WERI-Rb-1 (cell line): ENCODE measurements around the gene MYOF.

Source experiments
- DNase-seq: peaks from one replicate; pipeline ENCODE4 v3.0.0-alpha.2; 2020
- H3K27ac ChIP-seq: fragments of 250-450 bp; sonication (Bioruptor Pico); 2 replicates; pipeline ENCODE4 v1.5.1; 2020; ENCODE audit warnings: mild to moderate bottlenecking, moderate library complexity
- H3K27me3 ChIP-seq: fragments of 250-450 bp; sonication (Bioruptor Pico); 2 replicates; pipeline ENCODE4 v1.5.1; 2021; ENCODE audit warnings: mild to moderate bottlenecking, low read depth, moderate library complexity; ENCODE audit not compliant: insufficient read depth, severe bottlenecking
- H3K36me3 ChIP-seq: fragments of 250-450 bp; sonication (Bioruptor Pico); 2 replicates; pipeline ENCODE4 v1.5.1; 2020; ENCODE audit warnings: mild to moderate bottlenecking, moderate library complexity
- H3K4me3 ChIP-seq: 2 replicates; pipeline ENCODE4 v1.5.1; 2011; ENCODE audit warnings: low read depth, mild to moderate bottlenecking, control low read depth, low read length
- H3K9me3 ChIP-seq: fragments of 250-450 bp; sonication (Bioruptor Pico); 2 replicates; pipeline ENCODE4 v1.5.1; 2021; ENCODE audit warnings: mild to moderate bottlenecking, moderate library complexity; ENCODE audit not compliant: severe bottlenecking
- CTCF ChIP-seq: IDR thresholded peaks from 2 replicates; pipeline ENCODE4 v1.5.1; 2011; ENCODE audit warnings: low read depth, mild to moderate bottlenecking, control low read depth, inconsistent platforms, low read length

MYOF gene

GRCh38 chr10:93272884-93273675 lies 209.1 kb downstream of the MYOF start:
- Histone ChIP-seq H3K27ac (no peak overlapping the region), H3K36me3 (no peaks in the 10 kb centered on the region), H3K27me3 (no peaks in the 10 kb centered on the region), H3K9me3 (peaks cover 6% of the 10 kb centered on the region), H3K4me3 (no peak overlapping the region)
- no peak for DNase-seq
- no peak for TF ChIP-seq CTCF

- Histone ChIP-seq H3K27me3 (no peaks in the 10 kb centered on the region), H3K9me3 (peaks cover 6% of the 10 kb centered on the region), H3K27ac (no peak overlapping the region), H3K4me3 (no peak overlapping the region), H3K36me3 (no peaks in the 10 kb centered on the region)
- no peak for DNase-seq
- TF ChIP-seq CTCF, result no peak
These were observed 210.8 kb downstream of the MYOF start for GRCh38 chr10:93271347-93271746.

- peaks cover 6% of the 10 kb centered on the region for H3K9me3 ChIP-seq
- no peak for DNase-seq
- H3K4me3 ChIP-seq, result no peak overlapping the region
- H3K36me3 ChIP-seq, result no peaks in the 10 kb centered on the region
- no peak overlapping the region for H3K27ac ChIP-seq
- no peaks in the 10 kb centered on the region for H3K27me3 ChIP-seq
- no peak for TF ChIP-seq CTCF
These were observed 212.9 kb downstream of the MYOF start for GRCh38 chr10:93269281-93269680.

GRCh38 chr10:93268021-93268420 lies 214.1 kb downstream of the MYOF start:
- H3K36me3 ChIP-seq, result no peaks in the 10 kb centered on the region
- H3K27me3 ChIP-seq, result no peaks in the 10 kb centered on the region
- no peak overlapping the region for H3K4me3 ChIP-seq
- no peak for TF ChIP-seq CTCF
- peaks cover 6% of the 10 kb centered on the region for H3K9me3 ChIP-seq
- no peak overlapping the region for H3K27ac ChIP-seq
- DNase-seq, result no peak

GRCh38 chr10:93267521-93267920 lies 214.6 kb downstream of the MYOF start:
- Histone ChIP-seq H3K27me3 (no peaks in the 10 kb centered on the region), H3K4me3 (no peak overlapping the region), H3K36me3 (no peaks in the 10 kb centered on the region), H3K27ac (no peak overlapping the region), H3K9me3 (peaks cover 6% of the 10 kb centered on the region)
- DNase-seq, result no peak
- no peak for TF ChIP-seq CTCF

GRCh38 chr10:93266858-93267257 lies 215.3 kb downstream of the MYOF start:
- Histone ChIP-seq H3K4me3 (no peak overlapping the region), H3K27me3 (no peaks in the 10 kb centered on the region), H3K27ac (no peak overlapping the region), H3K9me3 (peaks cover 6% of the 10 kb centered on the region), H3K36me3 (no peaks in the 10 kb centered on the region)
- no peak for DNase-seq
- no peak for TF ChIP-seq CTCF
